Activated CD4-positive, alpha-beta T cell treated with anti-CD3 and anti-CD28 coated beads, Interleukin-2, amount 10 ng/mL, durations not matched to agents 24 days and 14 days (primary cell): ENCODE measurements around the gene TMEM114. TPM values are rescaled to one million over a fixed set of nuclear protein-coding genes. Genes with fewer than 3 reads are reported as not detected.

Experiments used
- DNase-seq: peaks from one replicate; pipeline ENCODE4 v3.0.0; 2022
- H3K27ac Mint-ChIP-seq: one replicate; pipeline ENCODE4 v1.8.0; 2022; ENCODE audit warnings: mild to moderate bottlenecking, mixed read lengths
- H3K27me3 Mint-ChIP-seq: one replicate; pipeline ENCODE4 v1.8.0; 2022; ENCODE audit warnings: mixed read lengths
- H3K36me3 Mint-ChIP-seq: one replicate; pipeline ENCODE4 v1.8.0; 2022; ENCODE audit warnings: low read depth, mild to moderate bottlenecking, mixed read lengths
- H3K4me1 Mint-ChIP-seq: one replicate; pipeline ENCODE4 v1.8.0; 2021; ENCODE audit warnings: mixed read lengths
- H3K4me3 Mint-ChIP-seq: one replicate; pipeline ENCODE4 v1.8.0; 2022; ENCODE audit warnings: mild to moderate bottlenecking, moderate library complexity, mixed read lengths
- H3K9me3 Mint-ChIP-seq: one replicate; pipeline ENCODE4 v1.8.0; 2021; ENCODE audit warnings: mixed read lengths
- intact Hi-C: fragments of 100-400 bp; cut with micrococcal nuclease; formaldehyde crosslinking; loops from one replicate; pipeline ENCODE4 v1.15.1; 2023
- total RNA-seq: library from RNA; stranded (reverse); gene quantifications from 2 replicates; pipeline ENCODE4 v1.2.3, GENCODE V29; 2022

TMEM114 gene
- total RNA-seq, 1 donor from 2014 or later: not detected

- intact Hi-C loops: no loop called here
- Mint-ChIP-seq H3K27me3 (peaks cover 3% of the 10 kb centered on the region), H3K36me3 (no peaks in the 10 kb centered on the region), H3K4me3 (no peak overlapping the region), H3K27ac (no peak overlapping the region), H3K4me1 (no peaks in the 10 kb centered on the region), H3K9me3 (no peaks in the 10 kb centered on the region)
- no peak for DNase-seq
Measured at GRCh38 chr16:8542393-8542792, 47.9 kb downstream of the TMEM114 start.

DNA sequence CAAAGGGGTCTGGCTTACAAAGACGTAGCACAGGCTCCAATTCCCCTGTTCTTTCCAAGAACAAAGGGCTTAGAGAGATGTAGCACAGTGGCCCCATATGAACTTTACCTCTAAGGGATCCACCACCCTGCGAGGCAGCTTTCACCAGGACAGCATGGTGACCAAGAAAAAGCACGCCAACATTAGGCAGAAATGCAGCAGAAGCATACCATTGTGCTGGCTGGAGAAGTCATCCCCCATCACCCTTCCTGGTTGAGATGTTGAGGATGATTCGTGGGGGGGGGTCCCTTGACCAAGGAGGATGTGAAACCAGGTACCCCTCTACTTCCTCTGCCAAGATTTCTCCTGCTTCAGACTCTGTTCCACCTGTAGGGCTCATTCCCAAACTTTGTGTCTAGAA, 48.4 kb downstream of the TMEM114 start:
- intact Hi-C loops: no loop called here
- no peaks in the 10 kb centered on the region for H3K9me3 Mint-ChIP-seq
- H3K36me3 Mint-ChIP-seq: no peaks in the 10 kb centered on the region
- H3K4me1 Mint-ChIP-seq: no peaks in the 10 kb centered on the region
- no peak for DNase-seq
- H3K27me3 Mint-ChIP-seq: peaks cover 3% of the 10 kb centered on the region
- H3K27ac Mint-ChIP-seq: no peak overlapping the region
- H3K4me3 Mint-ChIP-seq: no peak overlapping the region

GRCh38 chr16:8537691-8538342, 52.5 kb downstream of the TMEM114 start:
- Mint-ChIP-seq H3K9me3 (no peaks in the 10 kb centered on the region), H3K4me1 (no peaks in the 10 kb centered on the region), H3K36me3 (no peaks in the 10 kb centered on the region), H3K4me3 (no peak overlapping the region), H3K27ac (no peak overlapping the region), H3K27me3 (no peaks in the 10 kb centered on the region)
- intact Hi-C loops: no loop called here
- DNase-seq: no peak

DNA sequence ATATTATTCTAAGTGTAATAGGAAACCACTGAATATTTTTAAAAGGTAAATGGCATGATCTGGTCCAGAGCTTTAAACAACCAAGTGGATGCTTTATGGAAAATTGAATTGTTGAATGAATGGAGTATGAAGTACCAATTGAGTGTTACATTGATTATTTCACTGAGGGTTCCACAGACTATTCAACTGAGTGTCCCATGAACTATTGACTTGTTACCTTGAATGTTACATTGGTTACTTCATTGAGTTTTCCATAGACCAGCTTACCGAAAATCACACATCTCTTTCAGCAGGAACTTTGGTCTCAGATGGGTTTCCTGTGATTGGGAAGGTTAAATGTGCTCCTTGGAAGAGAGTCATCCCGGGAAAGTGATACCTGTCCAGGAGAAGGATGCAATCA, 56.8 kb downstream of the TMEM114 start:
- H3K27me3 Mint-ChIP-seq: no peaks in the 10 kb centered on the region
- no peaks in the 10 kb centered on the region for H3K36me3 Mint-ChIP-seq
- no peaks in the 10 kb centered on the region for H3K4me1 Mint-ChIP-seq
- H3K4me3 Mint-ChIP-seq: no peak overlapping the region
- no peak for DNase-seq
- no peaks in the 10 kb centered on the region for H3K9me3 Mint-ChIP-seq
- intact Hi-C loops: no loop called here
- no peak overlapping the region for H3K27ac Mint-ChIP-seq

DNA sequence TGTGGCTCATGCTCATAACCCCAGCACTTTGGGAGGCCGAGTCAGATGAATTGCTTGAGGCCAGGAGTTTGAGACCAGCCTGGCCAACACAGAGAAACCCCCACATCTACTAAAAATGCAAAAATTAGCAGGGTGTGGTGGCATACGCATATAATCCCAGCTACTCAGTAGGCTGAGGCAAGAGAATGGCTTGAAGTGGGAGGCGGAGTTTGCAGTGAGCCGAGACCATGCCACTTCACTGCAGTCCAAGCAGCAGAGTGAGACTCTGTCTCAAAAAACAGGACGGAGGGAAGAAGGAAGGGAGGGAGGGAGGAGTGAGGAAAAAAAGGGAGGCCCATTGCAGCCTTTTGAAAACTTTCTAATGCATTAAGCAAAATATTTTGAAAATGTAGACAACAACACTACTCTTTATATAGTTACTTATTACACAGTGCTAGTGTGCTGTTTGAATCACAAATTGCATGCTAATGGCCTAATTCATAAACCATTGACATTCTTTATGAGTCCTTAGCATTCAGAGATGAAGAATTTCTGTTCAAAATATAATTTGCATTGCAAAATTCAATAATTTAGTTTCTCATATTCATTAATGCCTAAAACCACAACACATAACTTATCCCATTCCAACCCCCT, 59.4 kb downstream of the TMEM114 start:
- H3K36me3 Mint-ChIP-seq: no peaks in the 10 kb centered on the region
- no peak overlapping the region for H3K4me3 Mint-ChIP-seq
- DNase-seq: no peak
- H3K27ac Mint-ChIP-seq: no peak overlapping the region
- no peaks in the 10 kb centered on the region for H3K27me3 Mint-ChIP-seq
- intact Hi-C loops: no loop called here
- no peaks in the 10 kb centered on the region for H3K9me3 Mint-ChIP-seq
- no peaks in the 10 kb centered on the region for H3K4me1 Mint-ChIP-seq

GRCh38 chr16:8528471-8528870, 61.8 kb downstream of the TMEM114 start:
- no peak for DNase-seq
- Mint-ChIP-seq H3K27ac (no peak overlapping the region), H3K4me1 (no peaks in the 10 kb centered on the region), H3K4me3 (no peak overlapping the region), H3K9me3 (no peaks in the 10 kb centered on the region), H3K36me3 (no peaks in the 10 kb centered on the region), H3K27me3 (no peaks in the 10 kb centered on the region)
- intact Hi-C loops: no loop called here

GRCh38 chr16:8523932-8524331, 66.4 kb downstream of the TMEM114 start:
- no peak overlapping the region for H3K4me3 Mint-ChIP-seq
- DNase-seq: no peak
- intact Hi-C loops: no loop called here
- peaks cover 3% of the 10 kb centered on the region for H3K4me1 Mint-ChIP-seq
- H3K27ac Mint-ChIP-seq: no peak overlapping the region
- no peaks in the 10 kb centered on the region for H3K9me3 Mint-ChIP-seq
- H3K36me3 Mint-ChIP-seq: no peaks in the 10 kb centered on the region
- no peaks in the 10 kb centered on the region for H3K27me3 Mint-ChIP-seq

- Mint-ChIP-seq H3K36me3 (no peaks in the 10 kb centered on the region), H3K4me3 (no peak overlapping the region), H3K4me1 (peaks cover 3% of the 10 kb centered on the region), H3K27ac (no peak overlapping the region), H3K27me3 (no peaks in the 10 kb centered on the region), H3K9me3 (no peaks in the 10 kb centered on the region)
- intact Hi-C loops: no loop called here
- DNase-seq: no peak
Measured at GRCh38 chr16:8522757-8523156, 67.6 kb downstream of the TMEM114 start.

GRCh38 chr16:8519643-8520042, 70.7 kb downstream of the TMEM114 start:
- DNase-seq: no peak
- intact Hi-C loops: no loop called here
- Mint-ChIP-seq H3K9me3 (no peaks in the 10 kb centered on the region), H3K27me3 (no peaks in the 10 kb centered on the region), H3K4me3 (no peak overlapping the region), H3K4me1 (peaks cover 3% of the 10 kb centered on the region), H3K36me3 (no peaks in the 10 kb centered on the region), H3K27ac (no peak overlapping the region)

Other genes with a start within 250 kb of the TMEM114 start
- gene METTL22, start 31.2 kb upstream of the TMEM114 start, total RNA-seq: 36.2 and 38.4 TPM in 2 replicates
- gene ABAT, start 84.1 kb upstream of the TMEM114 start, total RNA-seq: 5.0 and 5.9 TPM in 2 replicates
- 19.3 and 20.4 TPM in 2 replicates for gene TMEM186, start 207.1 kb upstream of the TMEM114 start, total RNA-seq
- gene PMM2, start 207.3 kb upstream of the TMEM114 start, total RNA-seq: 74.1 and 74.9 TPM in 2 replicates